Muscle layer of duodenum (tissue), 2 donors: ENCODE results near the gene RTN4RL1.
A peak's percentile ranks its signal among the peaks of the same experiment; 100 is the strongest.

Experiments
- H3K27ac ChIP-seq: one replicate; pipeline ENCODE4 v1.7.0; 2013; ENCODE audit warnings: mild to moderate bottlenecking, low read length
- H3K27me3 ChIP-seq: one replicate; pipeline ENCODE4 v1.7.0; 2013; ENCODE audit warnings: low read depth, mild to moderate bottlenecking, control low read depth, low read length
- H3K36me3 ChIP-seq, 2 donors: one replicate each; pipeline ENCODE4 v1.7.0; 2013; ENCODE audit warnings: low read length in 2 of 2, control low read depth in 1 of 2, mild to moderate bottlenecking in 1 of 2; ENCODE audit not compliant: insufficient read depth in 2 of 2, control insufficient read depth in 1 of 2
- H3K4me1 ChIP-seq, 2 donors: one replicate each; pipeline ENCODE4 v1.7.0; 2013; ENCODE audit warnings: low read length in 2 of 2, mild to moderate bottlenecking in 2 of 2, control low read depth in 1 of 2, moderate library complexity in 1 of 2; ENCODE audit not compliant: insufficient read depth in 2 of 2, control insufficient read depth in 1 of 2
- H3K4me3 ChIP-seq, 2 donors: one replicate each; pipeline ENCODE4 v1.7.0; 2013; ENCODE audit warnings: low read length in 2 of 2, low read depth in 1 of 2, mild to moderate bottlenecking in 1 of 2
- H3K9me3 ChIP-seq, 2 donors: one replicate each; pipeline ENCODE4 v1.7.0; 2013; ENCODE audit warnings: low read length in 2 of 2, control low read depth in 1 of 2, mild to moderate bottlenecking in 1 of 2; ENCODE audit not compliant: control insufficient read depth in 1 of 2
- donor health status: healthy.

Gene RTN4RL1

DNA sequence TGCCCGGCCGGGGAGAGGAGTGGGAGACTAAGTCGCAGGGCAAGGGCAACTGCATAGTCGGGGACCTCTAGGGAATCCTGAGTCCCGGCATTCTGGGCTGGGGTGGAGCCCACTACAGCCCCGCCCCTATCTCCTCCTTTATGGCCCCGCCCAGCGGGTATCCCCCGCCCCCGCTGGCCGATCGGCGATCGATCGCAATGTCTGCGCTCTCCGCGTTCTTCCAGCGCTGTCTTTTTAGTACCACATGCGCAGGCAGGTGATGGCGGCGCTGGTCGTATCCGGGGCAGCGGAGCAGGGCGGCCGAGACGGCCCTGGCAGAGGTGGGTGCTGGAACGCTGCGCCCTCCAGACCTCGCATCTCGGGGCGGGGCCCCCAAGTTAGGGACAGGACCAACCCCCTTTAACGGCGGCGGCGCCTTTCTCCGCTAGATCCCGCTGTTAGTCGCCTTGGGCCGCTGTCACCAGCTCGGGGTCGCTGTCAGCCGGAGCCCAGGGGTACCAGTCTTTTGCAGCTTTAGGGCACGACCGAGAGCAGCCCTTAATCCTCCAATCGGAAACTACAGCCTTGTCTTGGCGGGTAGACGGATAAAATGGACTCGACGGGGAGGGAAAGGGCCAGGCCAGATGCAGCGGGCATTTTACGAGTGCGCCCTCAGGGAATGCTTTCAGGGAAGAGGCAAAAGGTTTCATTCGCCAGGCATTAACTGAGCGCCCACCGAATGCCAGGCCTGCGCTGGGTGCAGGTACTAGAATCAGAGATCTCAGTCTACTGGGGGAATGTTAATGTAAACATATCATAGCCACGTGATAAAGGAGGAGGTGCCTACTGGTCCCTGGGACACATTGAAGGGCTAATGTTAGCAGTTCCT, 5.0 kb upstream of the RTN4RL1 start, which contains the start of gene DPH1:
Gene DPH1 (plus strand): TSS at position 243 of the 868 bp plus-strand sequence. CDS start 17 bp downstream, at position 260.
- H3K4me1 ChIP-seq: peaks cover 4 to 28% of the 10 kb centered on the region in 2 donors
- H3K4me3 ChIP-seq: peak within 1 kb of the TSS; percentile 99 to 100
- no peaks in the 10 kb centered on the region for H3K9me3 ChIP-seq
- peaks cover 10% of the 10 kb centered on the region for H3K27me3 ChIP-seq
- peaks cover 4 to 8% of the 10 kb centered on the region in 2 donors for H3K36me3 ChIP-seq
- H3K27ac ChIP-seq: peak within 1 kb of the TSS; percentile 76

DNA sequence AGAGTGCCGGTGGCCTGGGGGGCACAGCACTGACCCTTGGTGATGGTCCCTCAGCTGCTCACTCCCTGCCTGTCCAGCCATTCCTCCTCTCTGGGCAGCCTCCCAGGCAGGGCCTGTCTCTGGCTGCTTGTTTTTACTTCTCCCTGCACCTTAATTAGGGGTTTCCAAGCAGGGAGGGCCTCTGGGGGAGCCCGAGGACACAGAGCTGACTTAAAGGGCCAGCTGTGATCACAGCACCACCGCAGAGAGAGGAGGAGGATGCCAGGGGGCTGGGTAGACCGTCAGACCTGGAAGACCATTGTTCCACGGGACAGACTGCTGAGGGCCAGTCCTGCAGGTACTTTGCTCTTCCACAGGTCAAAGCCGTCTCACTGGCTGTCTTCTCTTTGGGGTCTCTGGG, 3.6 kb upstream of the RTN4RL1 start:
- Histone ChIP-seq H3K36me3 (peaks cover 4% of the 10 kb centered on the region in 2 donors), H3K4me1 (peaks cover 4 to 42% of the 10 kb centered on the region in 2 donors), H3K4me3 (no peak overlapping the region), H3K27me3 (peaks cover 10% of the 10 kb centered on the region), H3K27ac (no peak overlapping the region), H3K9me3 (no peaks in the 10 kb centered on the region)

DNA sequence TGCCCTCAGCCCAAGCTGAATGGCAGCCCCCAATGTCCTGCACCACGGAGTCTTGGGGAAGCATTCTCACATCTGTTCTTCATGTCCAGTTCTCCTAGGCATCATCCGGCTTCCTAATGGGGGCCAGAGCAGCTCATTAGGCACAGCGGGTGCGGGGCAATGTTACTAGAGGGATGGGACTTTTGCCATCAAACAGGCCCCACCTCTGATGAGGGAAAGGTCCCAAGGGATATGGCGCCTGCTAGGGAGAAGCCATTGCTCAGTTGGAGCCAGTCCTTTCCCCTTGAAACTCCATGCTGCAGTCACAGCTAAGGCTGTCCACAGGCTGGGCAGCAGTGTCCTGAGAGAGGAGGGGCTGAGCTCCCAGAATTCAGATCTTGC, 3.1 kb upstream of the RTN4RL1 start:
- no peaks in the 10 kb centered on the region for H3K9me3 ChIP-seq
- no peaks in the 10 kb centered on the region for H3K36me3 ChIP-seq
- H3K4me1 ChIP-seq: peaks cover 4 to 45% of the 10 kb centered on the region in 2 donors
- no peak overlapping the region for H3K27ac ChIP-seq
- peaks cover 10% of the 10 kb centered on the region for H3K27me3 ChIP-seq
- H3K4me3 ChIP-seq: no peak overlapping the region

DNA sequence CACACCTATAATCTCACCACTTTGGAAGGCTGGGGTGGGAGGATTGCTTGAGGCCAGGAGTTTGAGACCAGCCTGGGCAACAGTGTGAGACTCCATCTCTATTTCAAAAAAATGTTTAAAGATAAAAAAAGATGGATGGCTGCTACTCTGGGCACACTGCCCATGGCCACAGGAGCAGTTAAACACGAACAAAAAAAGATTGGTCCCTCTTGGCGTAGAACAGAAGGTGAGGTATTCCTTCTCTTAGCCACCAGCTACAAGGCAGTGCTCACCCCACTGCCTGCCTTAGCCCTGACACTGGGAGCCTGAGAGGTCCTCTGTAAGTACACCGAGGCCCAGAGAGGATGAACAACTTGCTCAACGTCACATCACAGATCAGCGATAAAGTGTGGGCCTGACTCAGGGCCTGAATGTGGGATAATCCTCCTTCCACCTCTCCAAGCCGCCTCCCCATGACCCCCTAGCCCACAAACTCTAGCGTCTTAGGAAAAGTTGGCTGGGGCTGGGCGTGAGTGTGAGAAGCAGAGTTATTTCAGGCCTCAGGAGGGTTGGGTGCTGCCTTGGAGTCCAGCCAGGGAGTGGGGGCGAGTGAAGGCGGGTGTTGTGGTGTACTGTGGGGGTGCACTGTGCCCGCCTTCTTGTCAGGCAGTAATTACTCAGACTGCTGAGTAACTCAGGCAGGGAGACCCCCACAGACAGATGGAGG, 2.5 kb upstream of the RTN4RL1 start:
- Histone ChIP-seq H3K36me3 (no peaks in the 10 kb centered on the region), H3K4me1 (peaks cover 4 to 45% of the 10 kb centered on the region in 2 donors), H3K27ac (no peak overlapping the region), H3K27me3 (peaks cover 10% of the 10 kb centered on the region), H3K9me3 (no peaks in the 10 kb centered on the region), H3K4me3 (no peak overlapping the region)

DNA sequence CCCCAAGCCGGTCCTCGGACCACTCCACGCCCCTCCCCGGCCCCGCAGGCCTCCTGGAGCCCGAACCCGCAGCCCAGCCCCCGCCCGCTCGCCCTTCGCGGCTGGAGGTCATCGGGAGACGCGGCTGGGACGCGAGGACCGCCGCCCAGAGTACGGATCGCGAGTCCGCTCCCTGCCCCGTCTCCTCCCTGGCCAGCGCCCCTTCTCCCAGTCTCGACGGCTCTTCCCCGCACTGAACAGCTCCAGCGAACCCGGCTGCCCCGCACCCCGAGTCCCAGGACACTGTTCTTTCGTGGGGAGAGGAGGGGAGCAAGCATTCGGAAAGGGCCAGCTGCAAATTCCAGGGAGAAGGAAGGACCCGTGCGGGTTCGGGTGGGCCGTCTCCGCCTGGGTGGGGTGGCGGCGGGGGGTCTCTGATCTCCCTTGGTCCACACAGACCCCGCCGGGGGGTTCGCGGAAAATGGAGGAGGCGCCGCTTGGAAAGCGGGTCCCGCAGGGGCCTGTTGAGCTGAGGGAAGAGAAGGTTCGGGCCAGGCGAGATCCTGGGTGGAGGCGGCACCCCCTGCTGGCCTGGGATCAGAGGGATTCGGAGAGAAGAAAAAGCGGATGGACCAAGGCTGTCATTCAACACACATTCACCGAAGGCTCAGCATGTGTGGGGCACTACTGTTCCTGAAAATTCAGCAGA, 632 bp upstream of the RTN4RL1 start:
- Histone ChIP-seq H3K27ac (no peak overlapping the region), H3K27me3 (peaks cover 10% of the 10 kb centered on the region), H3K36me3 (no peaks in the 10 kb centered on the region), H3K4me1 (peaks cover 1 to 32% of the 10 kb centered on the region in 2 donors), H3K4me3 (peak overlapping the region; percentile 33 to 73), H3K9me3 (no peaks in the 10 kb centered on the region)

DNA sequence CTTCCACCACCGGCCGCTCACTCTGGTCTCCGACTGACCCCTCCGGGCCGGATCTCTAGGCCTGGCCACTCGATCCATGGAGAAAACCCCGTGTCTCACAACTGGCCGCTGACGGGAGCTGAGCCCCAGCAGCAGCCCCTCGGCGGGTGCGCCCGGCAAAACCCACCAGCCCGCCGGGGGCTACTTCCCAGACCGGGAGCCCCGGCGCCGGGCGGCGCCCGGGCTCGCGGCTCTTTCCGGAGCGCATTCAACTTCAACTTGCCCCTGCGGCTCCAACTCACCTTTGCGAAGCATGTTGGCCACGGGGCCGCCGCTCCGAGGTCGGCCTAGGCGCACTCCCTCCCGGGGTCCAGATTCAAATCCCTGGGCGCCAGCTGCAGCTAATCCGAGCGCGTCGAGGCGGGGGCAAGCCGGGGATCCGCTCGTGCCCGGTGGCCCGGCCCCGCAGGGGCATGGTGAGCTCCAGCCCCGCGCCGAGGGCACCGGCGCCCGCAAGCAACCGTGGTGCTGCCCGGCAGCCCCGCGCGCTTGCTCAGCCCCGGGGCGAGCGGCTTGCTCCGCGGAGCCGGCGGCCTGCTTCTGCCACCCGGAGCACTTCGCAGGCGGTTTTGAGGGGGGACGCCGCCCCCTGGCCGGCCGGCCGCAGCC, 438 bp downstream of the RTN4RL1 start:
- H3K4me1 ChIP-seq: peaks cover 0 to 28% of the 10 kb centered on the region in 2 donors
- H3K36me3 ChIP-seq: no peaks in the 10 kb centered on the region
- H3K4me3 ChIP-seq: peak overlapping the region; percentile 30 to 73
- H3K9me3 ChIP-seq: no peaks in the 10 kb centered on the region
- peaks cover 10% of the 10 kb centered on the region for H3K27me3 ChIP-seq
- H3K27ac ChIP-seq: no peak overlapping the region

DNA sequence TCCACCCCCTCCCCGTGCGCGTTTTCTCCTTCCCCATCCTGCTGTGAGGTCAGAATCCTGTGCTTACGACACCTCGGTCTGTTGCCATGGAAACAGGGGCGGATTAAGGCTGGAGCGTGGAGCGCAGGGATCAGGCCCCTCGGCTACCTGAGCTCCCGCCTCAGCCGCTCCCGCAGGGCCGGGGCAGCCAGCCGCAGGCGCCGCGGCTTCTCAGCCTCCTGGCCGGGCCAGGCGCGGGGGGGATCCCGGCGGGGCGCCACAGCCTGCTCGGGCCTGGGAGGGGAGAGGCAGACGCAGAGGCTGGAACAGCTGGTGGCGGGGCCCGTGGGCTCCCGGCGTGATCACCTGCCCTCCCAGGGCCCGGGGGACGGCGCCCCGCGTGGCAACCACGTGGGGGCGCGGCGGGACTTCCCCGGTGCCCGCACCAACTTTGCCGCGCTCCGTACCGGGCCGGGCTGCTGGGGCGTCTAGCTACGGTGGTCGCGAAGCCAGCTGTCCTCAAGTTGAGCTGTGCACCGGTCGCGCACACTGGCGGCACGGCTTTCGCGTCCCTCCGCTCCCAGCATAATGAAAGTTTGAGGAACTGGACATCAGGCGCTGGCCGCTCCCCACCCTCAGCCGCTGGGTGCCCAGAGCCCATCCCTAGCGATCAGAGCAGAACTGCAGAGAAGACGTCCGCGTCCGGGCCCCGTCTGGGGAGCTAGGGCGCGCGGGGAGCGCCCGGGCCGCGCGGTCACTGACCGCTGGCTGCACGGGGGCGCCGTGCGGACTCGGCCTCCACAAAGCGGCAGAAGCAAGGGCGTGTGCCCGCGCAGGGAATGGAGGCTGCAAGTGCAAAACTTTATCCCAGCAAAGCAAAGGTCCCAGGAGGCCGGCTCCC, 1.2 kb downstream of the RTN4RL1 start:
- H3K9me3 ChIP-seq: no peaks in the 10 kb centered on the region
- peak overlapping the region; percentile 30 to 73 for H3K4me3 ChIP-seq
- H3K4me1 ChIP-seq: peaks cover 0 to 25% of the 10 kb centered on the region in 2 donors
- H3K27ac ChIP-seq: no peak overlapping the region
- H3K27me3 ChIP-seq: peaks cover 8% of the 10 kb centered on the region
- H3K36me3 ChIP-seq: no peaks in the 10 kb centered on the region

DNA sequence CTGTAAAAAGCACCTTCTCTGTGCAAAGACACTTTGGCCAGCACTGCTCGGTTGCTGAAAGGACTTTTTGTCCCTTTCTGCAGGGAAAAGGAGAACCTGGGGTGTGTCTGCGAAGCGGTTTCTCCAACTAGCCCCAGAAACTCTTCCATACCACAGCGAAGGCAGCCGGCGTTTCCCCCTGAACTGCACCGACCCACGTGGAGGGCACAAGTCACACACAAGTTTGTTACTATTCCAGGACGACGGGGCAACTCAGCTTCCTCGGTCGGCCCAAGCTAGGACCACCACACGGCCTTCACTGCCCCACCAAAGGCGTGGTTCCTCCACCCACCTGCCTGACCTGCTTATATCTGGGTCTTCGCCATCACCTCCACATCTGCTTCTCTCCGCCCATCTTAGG, 1.9 kb downstream of the RTN4RL1 start:
- peaks cover 0 to 25% of the 10 kb centered on the region in 2 donors for H3K4me1 ChIP-seq
- no peaks in the 10 kb centered on the region for H3K9me3 ChIP-seq
- peaks cover 2% of the 10 kb centered on the region for H3K27me3 ChIP-seq
- no peaks in the 10 kb centered on the region for H3K36me3 ChIP-seq
- H3K27ac ChIP-seq: no peak overlapping the region
- no peak overlapping the region for H3K4me3 ChIP-seq

DNA sequence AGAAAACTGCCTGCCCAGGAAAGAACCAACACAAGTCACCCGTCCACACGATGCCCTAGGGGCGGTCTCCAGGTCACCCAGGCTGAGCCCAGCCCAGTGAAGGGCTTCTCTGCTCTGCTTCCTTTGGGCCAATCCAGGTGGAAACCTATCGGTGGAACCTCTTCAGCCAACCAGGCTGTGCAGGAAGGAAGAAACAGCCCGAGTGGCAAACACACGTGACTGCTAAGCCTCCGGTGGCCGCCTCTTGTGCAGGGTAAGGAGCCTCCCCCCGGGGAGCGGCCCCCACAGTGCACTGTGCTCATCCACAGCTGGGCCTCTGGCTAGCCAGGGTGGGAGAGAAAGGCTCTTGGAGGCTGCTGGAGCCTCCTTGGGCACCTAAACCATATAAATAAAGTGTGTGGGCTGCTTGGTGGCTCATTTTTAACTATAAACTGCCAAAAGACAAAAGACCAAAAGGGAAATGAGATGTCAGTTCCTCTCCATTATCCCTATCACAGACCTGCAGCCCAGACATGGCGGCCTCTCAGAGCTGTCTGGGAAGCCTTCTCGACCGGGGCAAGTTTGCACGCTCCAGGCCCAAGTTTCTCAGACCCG, 2.4 kb downstream of the RTN4RL1 start:
- peaks cover 0 to 25% of the 10 kb centered on the region in 2 donors for H3K4me1 ChIP-seq
- H3K27me3 ChIP-seq: peaks cover 1% of the 10 kb centered on the region
- no peak overlapping the region for H3K27ac ChIP-seq
- H3K4me3 ChIP-seq: no peak overlapping the region
- H3K36me3 ChIP-seq: no peaks in the 10 kb centered on the region
- H3K9me3 ChIP-seq: no peaks in the 10 kb centered on the region

DNA sequence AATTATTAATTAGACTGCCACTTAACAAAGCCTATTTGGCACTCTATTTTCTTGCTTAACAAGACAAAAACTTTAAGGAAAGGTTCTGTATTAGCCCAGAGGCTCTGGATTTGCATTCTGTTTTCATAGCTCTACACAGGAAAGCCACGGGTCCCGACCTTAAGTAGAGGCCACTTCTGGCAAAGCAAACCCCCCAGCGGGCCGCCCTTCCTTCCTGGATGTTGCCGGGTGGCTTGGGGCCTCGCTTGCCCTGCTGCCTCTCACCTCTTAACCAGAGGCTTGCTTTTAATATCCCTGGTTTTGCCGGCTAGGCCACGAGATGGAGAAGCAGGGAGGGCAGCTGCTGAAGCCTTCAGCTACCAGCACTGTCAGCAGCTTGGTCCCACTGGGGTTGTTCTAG, 4.4 kb downstream of the RTN4RL1 start:
- Histone ChIP-seq H3K27ac (no peak overlapping the region), H3K4me1 (peaks cover 0 to 23% of the 10 kb centered on the region in 2 donors), H3K27me3 (peaks cover 5% of the 10 kb centered on the region)

More for the DNA sequence above, 4.4 kb downstream of the RTN4RL1 start:
- Histone ChIP-seq H3K4me3 (no peak overlapping the region), H3K9me3 (no peaks in the 10 kb centered on the region), H3K36me3 (no peaks in the 10 kb centered on the region)
